Measurements from ENCODE around the gene SEC16A. TPM values are rescaled to one million over a fixed set of nuclear protein-coding genes. Genes with fewer than 3 reads are reported as not detected.

SEC16A gene
- total RNA-seq, 1 donor from 2014 or later, result 89.9 TPM

- DNase-seq (ENCODE audit: low spot score in 2 of 2, unreplicated experiment in 2 of 2), result no peak
- no peak overlapping the region for H3K4me3 Mint-ChIP-seq
- no peak overlapping the region for H3K27ac Mint-ChIP-seq
- H3K9me3 Mint-ChIP-seq, result no peaks in the 10 kb centered on the region
- no peak for TF ChIP-seq CTCF (IDR thresholded peaks at IDR 0.05; ENCODE audit: unreplicated experiment)
- H3K27me3 Mint-ChIP-seq (ENCODE audit: low read depth), result no peaks in the 10 kb centered on the region
- H3K36me3 Mint-ChIP-seq, result peaks cover 23% of the 10 kb centered on the region
- H3K4me1 Mint-ChIP-seq, result no peaks in the 10 kb centered on the region
These were observed 61.0 kb downstream of the SEC16A start for GRCh38 chr9:136421791-136422190.

DNA sequence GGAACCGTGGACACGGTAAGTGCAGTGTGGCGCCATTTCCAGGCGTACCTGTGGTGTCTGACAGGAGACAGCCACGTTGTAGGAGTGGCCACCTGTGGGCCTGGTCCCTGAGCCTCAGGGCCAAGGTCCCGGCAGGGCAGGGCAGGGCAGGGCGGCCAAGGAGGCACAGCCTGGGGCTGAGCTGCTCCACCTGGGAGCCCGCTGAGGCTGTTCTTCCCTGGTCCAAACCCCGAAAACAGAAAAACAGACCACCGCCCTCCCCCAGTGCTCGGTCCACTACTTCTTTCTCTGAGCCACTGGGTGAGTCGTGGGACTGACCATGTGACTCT is 63.8 kb downstream of the SEC16A start:
- H3K9me3 Mint-ChIP-seq, result no peaks in the 10 kb centered on the region
- no peak overlapping the region for H3K27ac Mint-ChIP-seq
- no peak for TF ChIP-seq CTCF (IDR thresholded peaks at IDR 0.05; ENCODE audit: unreplicated experiment)
- no peaks in the 10 kb centered on the region for H3K4me1 Mint-ChIP-seq
- peaks cover 26% of the 10 kb centered on the region for H3K36me3 Mint-ChIP-seq
- H3K4me3 Mint-ChIP-seq, result no peak overlapping the region
- no peaks in the 10 kb centered on the region for H3K27me3 Mint-ChIP-seq (ENCODE audit: low read depth)
- no peak for DNase-seq (ENCODE audit: low spot score in 2 of 2, unreplicated experiment in 2 of 2)

- H3K4me3 Mint-ChIP-seq, result no peak overlapping the region
- peaks cover 33% of the 10 kb centered on the region for H3K36me3 Mint-ChIP-seq
- no peak for DNase-seq (ENCODE audit: low spot score in 2 of 2, unreplicated experiment in 2 of 2)
- H3K9me3 Mint-ChIP-seq, result no peaks in the 10 kb centered on the region
- H3K4me1 Mint-ChIP-seq, result no peaks in the 10 kb centered on the region
- TF ChIP-seq CTCF (IDR thresholded peaks at IDR 0.05; ENCODE audit: unreplicated experiment), result no peak
- no peak overlapping the region for H3K27ac Mint-ChIP-seq
- no peaks in the 10 kb centered on the region for H3K27me3 Mint-ChIP-seq (ENCODE audit: low read depth)
These were observed 64.4 kb downstream of the SEC16A start for GRCh38 chr9:136418182-136419091.

- Mint-ChIP-seq H3K4me3 (no peak overlapping the region), H3K36me3 (peaks cover 33% of the 10 kb centered on the region), H3K27me3 (ENCODE audit: low read depth) (no peaks in the 10 kb centered on the region), H3K27ac (no peak overlapping the region), H3K9me3 (no peaks in the 10 kb centered on the region), H3K4me1 (peaks cover 4% of the 10 kb centered on the region)
- DNase-seq (ENCODE audit: low spot score in 2 of 2, unreplicated experiment in 2 of 2), result no peak
- TF ChIP-seq CTCF (IDR thresholded peaks at IDR 0.05; ENCODE audit: unreplicated experiment), result no peak
These were observed 65.9 kb downstream of the SEC16A start for GRCh38 chr9:136416914-136417313.

GRCh38 chr9:136416427-136416826 is 66.4 kb downstream of the SEC16A start:
- H3K9me3 Mint-ChIP-seq, result no peaks in the 10 kb centered on the region
- no peaks in the 10 kb centered on the region for H3K27me3 Mint-ChIP-seq (ENCODE audit: low read depth)
- TF ChIP-seq CTCF (IDR thresholded peaks at IDR 0.05; ENCODE audit: unreplicated experiment), result no peak
- peaks cover 9% of the 10 kb centered on the region for H3K4me1 Mint-ChIP-seq
- no peak overlapping the region for H3K27ac Mint-ChIP-seq
- no peak for DNase-seq (ENCODE audit: low spot score in 2 of 2, unreplicated experiment in 2 of 2)
- peaks cover 33% of the 10 kb centered on the region for H3K36me3 Mint-ChIP-seq
- H3K4me3 Mint-ChIP-seq, result no peak overlapping the region

All from mesothelial cell of epicardium (in vitro differentiated cells).